GM12801 (cell line): ENCODE measurements around the gene POLDIP3.

Source experiments
- CTCF ChIP-seq: IDR thresholded peaks from one replicate; pipeline ENCODE4 v1.5.1; 2011; ENCODE audit warnings: control low read depth; ENCODE audit not compliant: insufficient read length; ENCODE audit errors: extremely low read depth

The POLDIP3 gene

GRCh38 chr22:42601879-42602465 lies 12.7 kb downstream of the POLDIP3 start:
- no peak for TF ChIP-seq CTCF

- no peak for TF ChIP-seq CTCF
Observed at GRCh38 chr22:42596863-42597530, 17.7 kb downstream of the POLDIP3 start.

GRCh38 chr22:42596336-42596735 lies 18.3 kb downstream of the POLDIP3 start:
- no peak for TF ChIP-seq CTCF

GRCh38 chr22:42595434-42595833 lies 19.2 kb downstream of the POLDIP3 start:
- TF ChIP-seq CTCF: no peak

- no peak for TF ChIP-seq CTCF
Observed at GRCh38 chr22:42591987-42592386, 22.7 kb downstream of the POLDIP3 start.

GRCh38 chr22:42587588-42588175 lies 27.0 kb downstream of the POLDIP3 start:
- TF ChIP-seq CTCF: no peak

- TF ChIP-seq CTCF: no peak
Observed at GRCh38 chr22:42586381-42586780, 28.3 kb downstream of the POLDIP3 start.
